ENCODE results near the gene PSEN2. TPM values are rescaled to one million over a fixed set of nuclear protein-coding genes. Genes with fewer than 3 reads are reported as not detected.
"Not testable (repeated sequence)": the region's sequence is repeated elsewhere in the genome, so short reads cannot be mapped to it uniquely, and the experiment has no call there.

Gene PSEN2
- total RNA-seq, 1 donor from 2014 or later: 29.7 TPM

- no peak for DNase-seq (ENCODE audit: low read depth)
These were observed 23.6 kb upstream of the PSEN2 start for GRCh38 chr1:226846786-226847185.

GRCh38 chr1:226854548-226854947 lies 15.9 kb upstream of the PSEN2 start:
- not testable (repeated sequence) for DNase-seq (ENCODE audit: low read depth); H3K4me3 ChIP-seq (ENCODE audit: low read depth, low read length); H3K36me3 ChIP-seq (ENCODE audit: control insufficient read depth, insufficient read depth, low read length); H3K27me3 ChIP-seq (ENCODE audit: control insufficient read depth, insufficient read depth, low read length)

More at GRCh38 chr1:226846786-226847185, 23.6 kb upstream of the PSEN2 start:
- Histone ChIP-seq H3K4me3 (ENCODE audit: low read depth, low read length) (no peak overlapping the region), H3K36me3 (ENCODE audit: control insufficient read depth, insufficient read depth, low read length) (no peaks in the 10 kb centered on the region), H3K27me3 (ENCODE audit: control insufficient read depth, insufficient read depth, low read length) (no peaks in the 10 kb centered on the region)
- TF ChIP-seq CTCF (IDR thresholded peaks at IDR 0.05; ENCODE audit: insufficient read depth, low read length, poor library complexity, severe bottlenecking): no peak

- Histone ChIP-seq H3K36me3 (ENCODE audit: control insufficient read depth, insufficient read depth, low read length) (no peaks in the 10 kb centered on the region), H3K27me3 (ENCODE audit: control insufficient read depth, insufficient read depth, low read length) (no peaks in the 10 kb centered on the region)
- DNase-seq (ENCODE audit: low read depth): no peak
These were observed 7.5 kb upstream of the PSEN2 start for GRCh38 chr1:226862890-226863289.

GRCh38 chr1:226863446-226863845 lies 7.0 kb upstream of the PSEN2 start:
- Histone ChIP-seq H3K27me3 (ENCODE audit: control insufficient read depth, insufficient read depth, low read length) (no peaks in the 10 kb centered on the region), H3K36me3 (ENCODE audit: control insufficient read depth, insufficient read depth, low read length) (no peaks in the 10 kb centered on the region), H3K4me3 (ENCODE audit: low read depth, low read length) (no peak overlapping the region)
- TF ChIP-seq CTCF (IDR thresholded peaks at IDR 0.05; ENCODE audit: insufficient read depth, low read length, poor library complexity, severe bottlenecking): no peak
- peak; percentile 35 for DNase-seq (ENCODE audit: low read depth)

More at GRCh38 chr1:226862890-226863289, 7.5 kb upstream of the PSEN2 start:
- no peak for TF ChIP-seq CTCF (IDR thresholded peaks at IDR 0.05; ENCODE audit: insufficient read depth, low read length, poor library complexity, severe bottlenecking)
- H3K4me3 ChIP-seq (ENCODE audit: low read depth, low read length): no peak overlapping the region

- TF ChIP-seq CTCF (IDR thresholded peaks at IDR 0.05; ENCODE audit: insufficient read depth, low read length, poor library complexity, severe bottlenecking): no peak
- no peaks in the 10 kb centered on the region for H3K36me3 ChIP-seq (ENCODE audit: control insufficient read depth, insufficient read depth, low read length)
- no peak overlapping the region for H3K4me3 ChIP-seq (ENCODE audit: low read depth, low read length)
- no peak for DNase-seq (ENCODE audit: low read depth)
- no peaks in the 10 kb centered on the region for H3K27me3 ChIP-seq (ENCODE audit: control insufficient read depth, insufficient read depth, low read length)
These were observed 6.1 kb upstream of the PSEN2 start for GRCh38 chr1:226864311-226864710.

- no peak for TF ChIP-seq CTCF (IDR thresholded peaks at IDR 0.05; ENCODE audit: insufficient read depth, low read length, poor library complexity, severe bottlenecking)
- Histone ChIP-seq H3K27me3 (ENCODE audit: control insufficient read depth, insufficient read depth, low read length) (no peaks in the 10 kb centered on the region), H3K36me3 (ENCODE audit: control insufficient read depth, insufficient read depth, low read length) (no peaks in the 10 kb centered on the region), H3K4me3 (ENCODE audit: low read depth, low read length) (no peak overlapping the region)
- DNase-seq (ENCODE audit: low read depth): no peak
These were observed 4.8 kb upstream of the PSEN2 start for GRCh38 chr1:226865590-226865989.

All from kidney epithelial cell (primary cell).